Hypothalamus (tissue), 51 donors: ENCODE measurements around the gene HAGH.
A peak's percentile ranks its signal among the peaks of the same experiment; 100 is the strongest.

Experiments used
- DNase-seq, 51 donors: peaks; one replicate each; lab custom pipeline; 2025; lab: John Stamatoyannopoulos, UW

Gene HAGH

GRCh38 chr16:1775846-1776671 is 50.6 kb downstream of the HAGH start:
- no peak for DNase-seq

DNA sequence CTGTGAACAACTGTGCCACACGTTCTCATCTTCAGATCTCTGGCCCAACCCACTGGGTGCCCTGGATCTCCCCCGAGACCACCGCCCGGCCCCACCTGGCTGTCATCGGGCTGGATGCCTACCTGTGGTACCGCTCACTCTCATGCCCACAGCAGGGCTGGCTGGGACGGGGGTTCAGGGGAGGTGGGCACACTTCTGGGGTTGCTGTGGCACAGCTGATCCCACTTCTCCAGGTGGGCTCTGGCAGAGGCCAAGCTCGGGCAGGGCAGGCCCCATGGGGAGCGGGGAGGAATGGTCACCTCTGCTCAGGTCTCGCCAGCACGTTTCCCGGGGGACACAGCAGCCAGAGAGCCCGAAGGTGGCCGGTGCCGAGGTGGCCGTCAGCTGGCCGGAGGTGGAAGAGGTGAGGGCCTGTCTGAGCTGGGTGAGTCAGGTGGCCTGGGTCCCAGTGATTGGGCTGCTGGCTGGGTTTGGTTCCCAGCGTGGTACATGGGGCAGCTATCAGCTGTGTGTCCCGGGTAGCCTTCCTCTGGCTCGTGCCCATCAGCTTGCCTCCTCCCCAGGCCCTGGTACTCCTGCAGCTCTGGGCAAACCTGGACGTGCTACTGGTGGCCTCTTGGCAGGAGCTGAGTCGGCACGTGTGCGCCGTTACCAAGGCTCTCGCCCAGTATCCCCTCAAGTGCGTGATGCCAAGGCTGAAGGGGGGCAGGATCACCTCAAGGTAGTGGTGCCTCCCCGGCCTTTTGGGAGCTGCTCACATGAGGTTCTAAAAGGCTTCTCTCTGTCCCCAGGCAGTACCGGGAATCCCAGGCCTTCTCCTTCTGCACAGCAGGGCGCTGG is 51.4 kb downstream of the HAGH start:
- DNase-seq = no peak

- DNase-seq = no peak
Observed at GRCh38 chr16:1774448-1774780, 52.2 kb downstream of the HAGH start.

DNA sequence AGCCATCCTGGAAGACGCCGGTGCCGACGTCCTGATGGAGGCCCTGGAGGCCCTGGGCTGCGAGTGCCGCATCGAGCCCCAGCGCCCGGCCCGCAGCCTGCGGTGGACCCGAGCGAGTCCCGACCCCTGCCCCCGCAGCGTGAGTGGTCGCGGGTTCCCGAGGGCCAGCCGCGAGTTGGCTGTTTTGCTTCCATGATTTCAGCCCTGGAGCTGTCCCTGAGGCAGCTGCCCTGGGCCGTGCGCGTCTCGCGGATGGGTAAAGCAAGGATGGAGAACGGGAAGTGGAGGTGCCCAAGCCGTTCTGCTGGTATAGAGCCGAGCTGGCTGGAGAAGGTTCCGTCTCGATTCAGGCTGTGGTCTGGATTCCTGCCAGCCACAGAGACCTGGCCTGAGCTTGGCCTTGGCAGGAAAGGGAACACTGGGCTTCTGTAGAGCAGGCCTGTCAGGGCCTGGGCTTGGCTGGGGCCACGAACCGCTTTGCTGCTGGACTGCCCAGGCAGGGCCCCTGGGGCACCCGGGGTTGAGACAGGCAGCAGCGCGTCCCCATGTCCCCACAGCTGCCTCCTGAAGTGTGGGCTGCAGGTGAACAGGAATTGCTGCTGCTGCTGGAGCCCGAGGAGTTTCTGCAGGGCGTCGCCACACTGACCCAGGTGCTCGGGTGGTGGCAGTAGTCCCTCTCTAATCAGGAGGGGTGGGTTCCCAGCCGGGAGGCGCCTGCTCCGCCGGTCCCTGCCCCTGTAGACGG is 52.8 kb downstream of the HAGH start:
- DNase-seq = peak in 12 of 51 donors; percentile 17 to 47 (median 38)

DNA sequence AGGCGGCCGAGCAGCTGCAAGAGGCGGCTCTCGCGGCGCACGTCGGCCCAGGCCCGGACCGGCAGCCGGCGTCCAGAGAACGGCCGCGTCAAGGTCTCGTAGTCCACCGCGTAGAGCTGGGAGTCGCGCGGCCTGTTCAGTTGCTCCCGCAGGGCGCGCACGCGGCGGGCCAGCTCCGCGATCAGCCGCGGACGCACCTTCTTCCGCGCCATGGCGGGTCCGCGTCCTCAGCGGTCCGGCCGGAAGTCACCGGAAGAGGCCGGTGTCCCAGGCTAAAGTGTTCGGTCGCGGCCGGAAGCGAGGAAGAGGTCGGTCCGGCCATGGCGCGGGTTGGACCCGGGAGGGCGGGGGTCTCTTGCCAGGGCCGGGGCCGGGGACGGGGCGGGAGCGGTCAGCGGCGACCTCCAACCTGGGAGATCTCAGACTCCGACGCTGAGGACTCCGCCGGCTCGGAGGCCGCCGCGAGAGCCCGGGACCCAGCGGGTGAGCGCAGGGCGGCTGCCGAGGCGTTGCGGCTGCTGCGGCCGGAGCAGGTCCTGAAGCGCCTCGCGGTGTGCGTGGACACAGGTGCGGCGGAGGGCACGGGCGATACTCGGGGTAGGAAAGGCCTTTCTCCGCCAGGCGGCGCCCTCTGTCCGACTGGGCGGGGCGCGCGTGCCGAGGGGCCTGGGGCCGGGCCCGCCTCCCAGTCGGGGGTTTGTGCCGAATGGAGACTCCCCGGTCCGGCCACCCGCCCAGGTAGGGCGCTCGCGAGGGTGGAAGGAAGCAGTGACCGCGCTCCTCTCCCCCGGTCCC is 53.5 kb downstream of the HAGH start, which contains the start of gene MRPS34:
Gene MRPS34 (minus strand): TSS at position 227 of the 795 bp plus-strand sequence. CDS start 15 bp downstream, at position 212.
- peak; percentile 27 to 84 (median 68) for DNase-seq

GRCh38 chr16:1772362-1772907 is 54.2 kb downstream of the HAGH start, which contains the start of gene EME2:
Gene EME2 (plus strand): TSS chr16:1772810. CDS start chr16:1773228, 418 bp downstream.
- peak in 4 of 51 donors; percentile 27 to 57 (median 42) for DNase-seq

DNA sequence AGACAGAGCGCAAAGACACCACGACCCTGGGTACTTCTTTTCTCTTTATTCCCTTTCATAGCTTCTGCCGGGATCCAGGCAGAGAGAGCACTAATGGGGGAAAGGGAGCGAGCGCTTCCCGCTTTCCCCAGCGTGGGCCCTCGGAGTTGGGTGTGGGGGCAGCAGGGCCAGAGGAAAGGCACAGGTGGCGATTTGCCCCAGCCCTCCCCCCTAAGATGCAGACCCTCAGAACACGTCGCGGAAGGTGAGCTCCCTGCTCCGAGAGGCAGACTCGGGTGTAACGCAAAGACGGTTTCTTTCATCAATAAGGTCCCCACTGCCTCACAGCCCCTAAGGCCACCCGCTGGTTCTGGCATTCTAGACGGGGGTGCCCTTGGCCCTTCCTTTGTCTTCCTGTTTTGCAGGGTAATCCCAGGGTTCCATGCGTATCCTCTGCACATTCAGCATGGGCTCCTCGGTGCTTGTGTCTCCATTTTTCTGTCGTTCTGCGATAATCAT is 54.7 kb downstream of the HAGH start:
- DNase-seq = no peak

- DNase-seq = peak in 49 of 51 donors; percentile 21 to 82 (median 55)
Observed at GRCh38 chr16:1771188-1771863, 55.3 kb downstream of the HAGH start, which contains the start of gene NME3. Gene NME3 (minus strand): TSS chr16:1771543. CDS start chr16:1771534, 9 bp downstream.

DNA sequence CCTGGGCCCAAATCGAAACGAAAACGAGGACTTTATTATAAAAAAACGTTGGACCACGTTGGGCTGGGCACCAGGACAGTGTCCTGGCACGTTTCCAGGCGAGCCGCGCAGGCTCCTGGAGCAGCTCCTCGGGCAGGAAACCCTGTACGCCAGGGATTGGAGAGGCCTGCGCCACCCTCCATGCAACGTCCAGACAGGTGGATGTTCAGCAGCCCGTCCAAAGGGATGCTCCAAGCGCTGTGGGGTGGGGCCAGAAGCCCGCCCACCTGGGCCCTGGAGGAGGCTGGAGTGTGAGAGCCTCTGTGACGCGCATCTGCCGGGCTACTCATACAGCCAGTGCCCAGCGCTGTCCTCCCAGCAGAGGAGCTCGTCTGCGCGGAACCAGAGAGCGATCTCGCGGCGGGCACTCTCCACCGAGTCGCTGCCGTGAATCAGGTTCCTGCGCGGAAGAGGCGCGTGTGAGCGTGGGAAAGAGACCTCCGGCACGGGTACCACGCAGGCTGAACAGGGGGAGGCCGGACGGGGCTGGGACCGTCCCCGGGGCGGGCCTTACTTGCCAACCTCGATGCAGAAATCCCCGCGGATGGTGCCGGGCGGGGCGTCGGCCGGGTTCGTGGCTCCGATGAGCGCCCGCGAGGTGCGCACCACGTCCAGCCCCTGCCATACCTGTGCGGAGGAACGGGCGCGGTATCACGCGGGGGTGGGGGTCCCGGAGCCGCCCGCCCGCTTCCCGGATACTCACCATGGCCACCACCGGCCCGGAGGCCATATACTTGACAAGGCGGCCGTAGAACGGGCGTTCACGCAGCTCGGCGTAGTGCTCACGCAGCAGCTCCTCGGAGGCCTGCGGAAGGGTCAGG is 56.1 kb downstream of the HAGH start:
- peak in 44 of 51 donors; percentile 13 to 71 (median 43) for DNase-seq

GRCh38 chr16:1769402-1770300 is 57.0 kb downstream of the HAGH start:
- DNase-seq = peak in 9 of 51 donors; percentile 14 to 56 (median 40)

DNA sequence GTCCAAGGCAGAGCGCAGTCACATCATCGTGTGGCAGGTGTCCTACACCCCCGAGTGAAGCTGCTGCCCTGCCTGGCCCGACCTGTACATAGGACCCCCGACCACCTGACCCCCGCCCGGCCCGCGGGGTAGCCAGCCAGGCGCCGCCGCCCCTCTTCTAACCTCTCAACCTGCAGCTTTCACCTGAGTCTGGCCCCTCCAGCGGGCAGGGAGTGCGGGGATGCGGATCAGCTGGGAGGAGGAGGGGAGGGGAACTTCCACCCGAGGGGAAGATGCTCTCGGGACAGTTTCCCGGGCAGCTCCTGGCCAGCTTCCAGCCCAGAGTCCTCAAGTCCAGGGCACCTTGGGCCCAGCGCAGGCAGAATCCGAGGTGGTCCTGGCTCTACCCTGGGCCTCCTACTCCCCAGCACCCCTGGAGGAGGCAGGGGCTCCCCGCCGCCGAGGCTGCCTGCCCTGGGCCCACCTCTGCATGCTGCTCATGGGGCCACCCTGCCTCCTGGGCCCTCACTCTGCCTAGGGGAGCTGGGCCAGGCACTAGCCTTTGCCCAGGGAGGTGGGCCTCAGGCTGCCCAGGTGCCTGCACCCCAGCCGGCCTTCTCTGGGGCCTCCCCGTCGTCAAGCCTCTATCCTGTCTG is 57.7 kb downstream of the HAGH start:
- DNase-seq = peak in 1 of 51 donors; percentile 3

DNA sequence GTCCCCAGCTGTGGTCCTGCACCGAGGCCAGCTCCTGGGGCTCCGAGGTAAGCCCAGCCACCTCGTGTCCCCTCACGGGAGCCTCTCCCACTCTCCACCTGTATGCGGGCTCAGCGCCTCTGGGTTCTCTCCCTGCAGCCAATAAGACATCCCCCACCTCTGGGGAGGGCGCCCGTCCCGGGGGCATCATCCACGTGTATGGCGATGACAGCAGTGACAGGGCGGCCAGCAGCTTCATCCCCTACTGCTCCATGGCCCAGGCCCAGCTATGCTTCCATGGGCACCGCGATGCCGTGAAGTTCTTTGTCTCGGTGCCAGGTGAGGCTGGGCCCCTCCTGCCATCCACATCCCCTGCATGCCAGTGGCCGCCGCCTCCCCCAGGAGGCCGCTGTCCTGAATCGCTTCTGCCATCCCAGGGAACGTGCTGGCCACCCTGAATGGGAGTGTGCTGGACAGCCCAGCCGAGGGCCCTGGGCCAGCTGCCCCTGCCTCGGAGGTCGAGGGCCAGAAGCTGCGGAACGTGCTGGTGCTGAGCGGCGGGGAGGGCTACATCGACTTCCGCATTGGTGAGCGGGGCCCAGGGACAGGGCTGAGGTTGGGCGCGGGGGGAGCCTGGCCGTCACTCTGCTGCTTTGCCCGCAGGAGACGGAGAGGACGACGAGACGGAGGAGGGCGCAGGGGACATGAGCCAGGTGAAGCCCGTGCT is 58.4 kb downstream of the HAGH start:
- no peak for DNase-seq

DNA sequence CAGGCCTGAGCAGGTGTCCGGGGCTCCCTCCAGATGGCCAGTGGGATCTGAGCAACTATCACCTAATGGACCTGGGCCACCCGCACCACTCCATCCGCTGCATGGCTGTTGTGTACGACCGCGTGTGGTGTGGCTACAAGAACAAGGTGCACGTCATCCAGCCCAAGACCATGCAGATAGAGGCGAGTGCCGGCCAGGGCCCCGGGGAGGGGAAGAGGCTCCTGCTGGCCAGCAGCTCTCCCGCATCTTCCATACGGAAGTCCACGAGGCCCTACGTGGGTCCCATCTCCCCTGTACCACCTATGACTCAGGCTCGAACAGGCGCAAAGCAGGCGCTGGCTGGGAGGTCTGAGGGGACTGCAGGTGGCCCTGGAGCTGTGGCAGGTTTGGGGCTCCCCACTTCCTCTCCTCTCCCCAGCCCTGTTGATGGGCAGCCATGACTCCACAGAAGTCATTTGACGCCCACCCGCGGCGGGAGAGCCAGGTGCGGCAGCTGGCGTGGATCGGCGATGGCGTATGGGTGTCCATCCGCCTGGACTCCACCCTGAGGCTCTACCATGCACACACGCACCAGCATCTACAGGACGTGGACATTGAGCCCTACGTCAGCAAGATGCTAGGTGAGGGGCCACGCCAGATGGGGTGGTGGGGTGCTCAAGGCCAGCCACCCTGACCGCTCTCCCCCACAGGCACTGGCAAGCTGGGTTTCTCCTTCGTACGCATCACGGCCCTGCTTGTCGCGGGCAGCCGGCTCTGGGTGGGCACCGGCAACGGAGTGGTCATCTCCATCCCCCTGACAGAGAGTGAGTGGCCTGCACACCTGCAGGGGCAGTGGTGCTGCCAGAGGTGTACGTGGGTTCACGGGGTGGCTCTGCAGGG is 59.3 kb downstream of the HAGH start:
- DNase-seq = no peak

GRCh38 chr16:1766701-1767100 is 59.9 kb downstream of the HAGH start:
- no peak for DNase-seq

GRCh38 chr16:1766231-1766630 is 60.4 kb downstream of the HAGH start:
- no peak for DNase-seq
